HG03108 (cell line): ENCODE measurements around the gene RIPPLY3.

Source experiments
- ATAC-seq: cut with Tn5 transposase; IDR thresholded peaks from one replicate; pipeline ENCODE4 v1.9.1; 2021; ENCODE audit warnings: moderate library complexity; ENCODE audit not compliant: unreplicated experiment

Gene RIPPLY3

GRCh38 chr21:37058261-37058660 lies 51.8 kb downstream of the RIPPLY3 start:
- no peak for ATAC-seq

DNA sequence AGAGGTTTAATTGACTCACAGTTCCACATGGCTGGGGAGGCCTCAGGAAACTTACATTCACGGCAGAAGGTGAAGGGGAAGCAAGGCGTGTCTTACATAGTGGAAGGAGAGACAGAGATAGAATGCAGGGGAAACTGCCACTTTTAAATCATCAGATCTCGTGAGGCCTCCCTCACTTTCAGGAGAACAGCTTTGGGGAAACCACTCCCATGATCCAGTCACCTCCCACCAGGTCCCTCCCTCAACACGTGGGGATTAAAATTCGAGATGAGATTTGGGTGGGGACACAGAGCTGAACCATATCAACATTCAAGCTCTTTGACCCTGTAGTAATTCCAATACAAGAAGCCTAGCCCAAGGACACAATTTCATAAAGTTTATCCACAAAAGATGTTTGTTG lies 52.7 kb downstream of the RIPPLY3 start:
- no peak for ATAC-seq

- ATAC-seq = no peak
These were observed 53.8 kb downstream of the RIPPLY3 start for GRCh38 chr21:37060296-37060695.

GRCh38 chr21:37061926-37062592 lies 55.6 kb downstream of the RIPPLY3 start:
- ATAC-seq = no peak

GRCh38 chr21:37062593-37062935 lies 56.1 kb downstream of the RIPPLY3 start:
- ATAC-seq = no peak

DNA sequence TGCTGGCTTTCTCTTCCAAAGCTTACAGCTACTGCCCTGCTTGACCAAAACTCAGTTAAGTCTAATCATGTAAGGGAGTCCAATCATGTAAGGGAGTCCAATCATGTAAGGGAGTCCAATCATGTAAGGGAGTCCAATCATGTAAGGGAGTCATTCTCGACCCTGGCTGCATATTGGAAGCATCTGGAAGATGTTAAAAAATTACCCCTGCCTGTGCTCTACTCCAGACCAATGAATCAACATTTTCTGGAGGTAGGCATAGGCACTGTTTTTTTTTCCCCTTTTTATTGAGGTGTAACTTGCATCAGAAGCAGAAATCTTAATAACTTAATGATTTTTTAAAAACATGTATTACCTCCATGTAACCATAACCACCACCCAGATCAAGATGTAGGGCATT lies 56.9 kb downstream of the RIPPLY3 start:
- no peak for ATAC-seq

DNA sequence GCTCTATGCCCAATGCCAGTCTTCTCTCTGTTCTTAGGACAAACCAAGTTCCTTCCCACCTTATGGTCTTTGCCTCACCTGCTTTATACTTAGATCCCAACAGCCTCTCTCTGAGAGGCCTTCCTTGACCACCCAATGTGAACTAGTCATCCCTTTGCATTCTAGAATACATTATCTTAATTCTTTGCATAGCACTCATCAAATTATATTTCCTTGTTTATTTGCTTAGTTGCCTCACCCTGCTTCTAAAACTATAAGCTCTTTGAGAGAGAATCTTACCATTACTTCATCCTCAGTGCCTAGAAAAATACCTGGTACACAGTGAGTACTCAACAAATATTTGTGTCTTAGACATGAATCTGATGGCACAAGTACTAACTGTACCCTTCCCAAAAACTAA lies 58.3 kb downstream of the RIPPLY3 start:
- no peak for ATAC-seq

GRCh38 chr21:37065561-37066177 lies 59.2 kb downstream of the RIPPLY3 start:
- no peak for ATAC-seq
